ENCODE measurements around the gene SPTBN1. TPM values are rescaled to one million over a fixed set of nuclear protein-coding genes. Genes with fewer than 3 reads are reported as not detected.
A peak's percentile ranks its signal among the peaks of the same experiment; 100 is the strongest.
"Not testable (repeated sequence)": the region's sequence is repeated elsewhere in the genome, so short reads cannot be mapped to it uniquely, and the experiment has no call there.

Gene SPTBN1
- polyA plus RNA-seq, 12 donors, result 161 to 371 (median 271) TPM

DNA sequence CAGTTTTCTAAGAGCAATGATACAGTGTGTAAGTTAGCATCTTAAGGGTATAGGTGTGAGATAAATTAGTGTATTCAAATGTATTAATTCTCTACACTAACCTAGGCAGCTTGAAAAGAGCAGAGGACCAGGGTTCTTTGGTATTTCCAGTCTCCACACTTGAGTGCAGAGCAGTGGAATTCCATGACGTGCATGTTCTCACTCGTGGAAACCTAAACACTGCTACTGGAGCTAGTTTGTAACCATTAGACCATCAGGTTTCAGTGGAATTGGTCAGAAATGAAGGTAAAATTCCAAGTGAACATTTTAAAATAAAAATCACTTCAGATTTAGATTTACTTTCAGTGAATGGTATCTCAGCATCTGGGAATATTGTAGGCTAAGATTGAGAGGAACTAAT lies 9.0 kb downstream of the SPTBN1 start:
- DNase-seq, result no peak

DNA sequence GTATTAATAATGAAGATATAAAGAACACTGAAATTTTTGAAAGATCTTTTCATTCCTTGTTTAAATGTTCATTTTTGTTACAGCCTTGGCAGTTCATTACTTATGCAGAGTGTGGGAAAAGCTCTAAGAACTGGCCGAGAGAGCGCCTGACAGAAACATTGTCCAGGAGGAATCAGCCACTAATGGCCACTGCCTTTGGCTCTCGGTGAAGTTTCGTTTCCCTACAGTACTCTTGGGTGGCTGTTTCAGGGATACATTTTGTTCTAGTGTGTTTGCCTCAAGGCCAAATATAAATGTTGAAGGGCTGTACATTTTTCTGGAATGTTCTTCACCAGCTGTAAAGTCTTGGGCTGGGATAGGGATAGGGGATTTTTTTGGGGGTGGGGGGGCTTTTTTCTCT lies 10.7 kb downstream of the SPTBN1 start:
- peak; percentile 48 for DNase-seq

DNA sequence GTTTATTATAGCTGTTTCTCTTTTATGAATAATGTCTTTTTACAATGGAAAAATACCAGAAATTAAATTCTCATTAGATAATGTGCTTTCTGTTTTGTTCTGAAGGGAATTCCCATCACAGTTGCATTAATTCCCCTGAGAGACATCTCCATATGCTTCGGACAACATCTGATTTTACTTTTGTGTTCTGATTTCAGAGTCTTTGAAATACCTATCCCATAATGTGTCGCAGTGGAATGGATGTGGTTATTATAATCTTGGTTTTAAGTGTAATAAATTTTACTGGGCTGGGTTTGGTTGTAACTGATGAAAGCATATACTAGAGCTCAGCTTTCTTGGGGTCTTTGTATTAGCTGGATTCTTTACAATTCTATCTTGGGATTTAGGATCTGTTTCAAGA lies 12.5 kb downstream of the SPTBN1 start:
- DNase-seq, result peak; percentile 61

DNA sequence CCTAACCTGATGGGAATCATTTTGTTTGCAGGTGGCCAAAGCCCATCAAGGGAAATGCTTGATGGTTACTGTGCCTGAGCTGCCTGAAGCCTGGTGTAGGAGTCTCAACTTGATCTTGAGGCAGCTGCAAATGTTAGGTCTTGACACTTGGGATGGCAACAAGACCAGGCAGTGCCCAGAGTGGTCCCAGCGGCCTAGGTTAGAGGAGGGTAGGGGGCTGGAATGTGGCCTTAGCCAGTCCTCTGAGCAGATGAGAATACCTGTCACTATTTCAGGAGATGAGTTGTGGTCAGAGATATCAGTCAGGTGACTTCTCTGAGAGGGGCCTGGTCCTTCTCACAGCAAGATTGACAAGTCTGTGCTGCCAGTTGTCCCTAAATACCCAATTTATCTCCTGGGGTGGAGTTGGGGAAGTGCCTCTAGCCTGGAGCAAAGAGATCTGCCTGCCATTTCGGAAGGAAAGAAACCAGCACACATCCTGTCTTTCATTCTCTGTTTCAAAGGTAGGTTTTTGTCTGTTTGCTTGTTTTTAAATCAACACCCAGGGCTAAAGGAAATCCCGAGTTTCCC lies 13.4 kb downstream of the SPTBN1 start:
- DNase-seq, result no peak

DNA sequence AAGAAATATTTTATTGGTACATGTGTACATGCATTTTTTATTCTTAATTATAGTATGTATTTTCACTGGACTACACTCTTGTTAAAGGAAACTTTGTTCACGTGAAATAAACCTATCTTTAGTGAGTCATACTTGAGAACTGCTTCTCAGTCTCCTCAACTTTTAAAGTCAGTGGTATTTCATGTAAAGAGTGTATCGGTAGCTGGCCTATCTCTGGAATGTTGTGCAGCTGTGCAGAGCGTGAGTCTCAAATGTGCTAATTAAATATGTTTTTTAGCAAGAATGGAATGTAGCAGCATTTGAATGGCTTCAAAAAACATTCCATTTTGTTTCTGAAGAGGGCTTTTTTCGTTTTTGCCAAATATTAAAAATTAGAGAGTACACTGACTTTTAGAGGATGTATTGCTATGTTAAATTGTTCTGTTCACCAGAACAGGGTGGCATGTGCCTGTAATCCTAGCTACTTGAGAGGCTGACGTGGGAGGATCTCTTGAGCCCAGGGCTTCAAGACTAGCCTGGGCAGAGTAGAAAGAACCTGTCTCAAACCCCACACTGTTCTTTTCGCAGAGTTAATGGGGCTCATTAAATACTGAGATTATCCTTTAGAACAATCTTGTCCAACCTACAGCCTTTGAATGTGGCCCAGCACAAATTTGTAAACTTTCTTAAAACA lies 14.3 kb downstream of the SPTBN1 start:
- no peak for DNase-seq

DNA sequence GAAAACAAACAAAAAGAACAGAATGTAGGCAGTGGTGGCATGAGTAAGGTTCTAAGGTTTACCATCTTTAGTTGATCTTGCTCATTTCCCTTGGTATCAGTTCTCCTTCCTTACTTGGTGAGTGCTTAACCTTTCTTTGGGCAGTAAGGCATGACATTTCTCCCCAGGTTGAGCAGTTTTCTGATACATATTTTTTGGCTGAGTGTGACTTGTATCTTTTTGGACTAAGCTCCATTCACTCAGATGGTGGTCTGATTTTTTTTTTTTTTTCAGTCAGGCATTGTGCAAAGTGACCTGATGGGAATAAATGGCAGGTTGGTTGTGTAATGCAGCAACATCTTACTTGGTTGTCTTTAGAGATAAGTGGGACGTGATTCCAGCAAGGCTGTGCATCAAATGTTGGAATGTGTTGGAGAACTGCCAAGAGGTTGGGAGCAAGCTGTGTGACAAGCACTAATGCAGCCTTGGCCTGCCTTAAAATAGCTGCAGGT lies 15.1 kb downstream of the SPTBN1 start:
- DNase-seq, result peak; percentile 55

DNA sequence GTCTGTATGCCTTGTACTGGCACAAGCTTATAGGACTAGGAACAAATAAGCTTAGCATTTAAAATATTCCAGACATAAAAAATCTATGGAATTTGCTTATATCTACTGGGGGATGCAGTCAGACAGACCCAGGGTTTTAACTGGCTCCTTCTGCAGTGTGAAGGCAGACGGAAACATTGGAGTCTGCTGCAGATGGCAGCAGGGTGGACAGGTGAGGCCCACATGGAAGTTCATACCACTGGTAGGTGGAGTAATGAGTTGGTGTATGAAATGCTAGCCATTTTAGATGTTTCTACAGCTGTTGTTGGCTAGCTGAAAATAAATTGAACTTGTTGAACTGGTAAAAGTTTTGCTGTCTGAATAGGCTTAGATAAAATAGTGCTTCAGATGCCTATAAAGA lies 17.7 kb downstream of the SPTBN1 start:
- DNase-seq, result no peak

DNA sequence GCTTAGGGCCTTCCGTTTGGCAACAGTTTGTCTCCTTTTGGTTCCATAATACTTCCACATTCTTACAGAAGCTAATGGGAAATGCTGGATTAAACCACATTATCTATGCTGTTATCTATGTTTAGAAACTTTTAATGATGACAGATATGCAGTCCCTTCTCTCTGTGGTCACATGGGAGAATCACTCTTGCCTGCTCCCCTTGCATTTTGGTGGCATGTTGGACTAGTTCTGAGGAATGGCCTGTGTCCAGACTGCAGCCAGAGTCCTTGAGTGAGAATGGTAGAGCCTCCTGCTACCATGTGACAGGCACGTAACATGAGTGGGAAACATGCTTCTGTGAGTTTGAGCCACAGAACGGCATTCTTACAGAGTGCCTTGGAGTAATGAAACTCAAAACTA lies 19.2 kb downstream of the SPTBN1 start:
- no peak for DNase-seq

DNA sequence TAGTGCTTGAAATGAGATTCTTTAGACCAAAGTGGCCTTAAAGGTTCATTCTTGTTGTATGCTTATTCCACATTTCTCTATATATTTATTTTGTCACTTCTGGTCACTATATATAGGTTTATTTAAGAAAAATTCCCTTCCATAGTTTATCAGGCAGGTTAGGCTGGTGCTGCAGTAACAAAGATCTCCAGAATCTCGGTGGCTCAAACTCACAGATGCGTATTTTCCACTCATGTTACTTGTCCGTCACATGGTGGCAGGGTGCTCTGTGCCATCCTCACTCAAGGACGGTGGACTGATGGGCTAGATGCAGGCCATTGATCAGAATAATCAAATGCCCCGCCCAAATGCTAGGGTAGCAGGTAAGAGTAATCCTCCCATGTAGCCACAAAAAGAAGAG lies 19.8 kb downstream of the SPTBN1 start:
- DNase-seq, result no peak

DNA sequence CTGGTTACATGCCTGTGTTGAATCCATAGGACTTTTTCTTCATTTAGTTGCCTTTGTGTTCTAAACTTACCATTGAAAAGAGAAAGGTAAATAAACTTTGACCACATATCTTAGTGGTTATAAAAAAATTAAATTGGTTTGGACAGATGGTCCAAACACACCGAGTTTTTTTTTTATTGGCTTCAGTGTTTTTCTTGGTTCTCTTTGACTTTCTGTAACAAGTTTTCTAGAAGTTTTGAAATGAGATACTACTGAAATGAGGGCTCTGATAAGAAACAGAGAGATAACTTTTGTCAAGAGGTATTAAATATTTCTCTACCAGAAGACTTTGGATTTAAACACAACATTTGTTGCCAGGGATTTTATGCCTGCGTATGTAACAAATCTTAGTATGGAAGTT lies 20.7 kb downstream of the SPTBN1 start:
- DNase-seq, result no peak

DNA sequence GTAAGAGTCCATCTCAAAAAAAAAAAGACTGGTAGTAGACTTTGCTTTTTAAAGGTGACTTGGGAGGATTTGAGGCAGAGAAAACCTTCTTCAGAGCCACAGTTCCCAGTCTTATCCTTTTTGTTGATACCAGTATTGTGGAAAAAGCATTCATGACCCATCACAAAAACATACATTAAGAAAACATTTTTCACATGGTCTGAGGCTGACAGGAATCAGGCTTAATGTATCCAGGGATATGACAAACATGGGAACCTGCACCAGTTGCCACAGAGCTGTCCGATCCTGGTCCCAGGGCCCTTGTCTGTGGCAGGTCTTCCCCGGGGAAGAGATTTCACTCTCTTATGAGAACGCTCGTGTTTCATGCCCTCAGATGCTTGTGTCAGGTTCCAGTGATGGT lies 21.8 kb downstream of the SPTBN1 start:
- no peak for DNase-seq

DNA sequence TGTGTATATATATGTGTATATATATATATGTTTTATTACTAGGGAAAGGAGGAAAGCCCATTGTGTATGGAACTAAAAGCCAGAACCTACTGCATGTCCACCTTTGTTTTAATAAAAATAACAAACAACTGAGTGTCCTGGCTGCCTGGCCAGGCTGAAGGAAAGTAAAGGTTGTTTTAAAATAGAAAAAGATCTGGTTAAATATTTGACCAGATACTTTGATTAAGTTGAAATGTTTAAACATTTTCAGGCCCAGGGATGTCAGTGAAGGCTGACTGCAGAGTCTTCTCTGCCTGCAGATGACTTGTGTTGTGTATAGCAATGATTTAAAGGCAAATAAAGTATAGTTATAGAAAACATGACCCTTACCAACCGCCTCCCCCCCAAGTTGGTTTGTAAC lies 22.8 kb downstream of the SPTBN1 start:
- DNase-seq, result no peak

DNA sequence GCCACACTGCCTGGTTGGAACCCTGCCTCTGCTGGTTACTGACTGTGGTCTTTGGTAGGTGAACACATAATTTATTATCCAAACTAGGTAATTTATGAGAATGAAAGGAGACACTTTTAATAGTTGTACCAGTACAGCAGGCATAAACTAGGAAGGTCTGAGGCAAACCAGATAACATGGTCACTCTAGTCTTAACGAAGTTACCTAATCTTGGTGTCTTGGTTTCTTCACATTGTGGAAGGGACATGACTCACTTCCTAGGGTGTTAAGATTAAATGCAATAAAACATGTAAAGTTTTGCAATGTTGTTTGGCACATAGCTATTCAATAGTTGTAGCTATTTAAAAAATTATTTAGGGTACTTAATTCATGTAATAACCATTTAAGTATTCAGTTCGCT lies 23.3 kb downstream of the SPTBN1 start:
- DNase-seq, result no peak

DNA sequence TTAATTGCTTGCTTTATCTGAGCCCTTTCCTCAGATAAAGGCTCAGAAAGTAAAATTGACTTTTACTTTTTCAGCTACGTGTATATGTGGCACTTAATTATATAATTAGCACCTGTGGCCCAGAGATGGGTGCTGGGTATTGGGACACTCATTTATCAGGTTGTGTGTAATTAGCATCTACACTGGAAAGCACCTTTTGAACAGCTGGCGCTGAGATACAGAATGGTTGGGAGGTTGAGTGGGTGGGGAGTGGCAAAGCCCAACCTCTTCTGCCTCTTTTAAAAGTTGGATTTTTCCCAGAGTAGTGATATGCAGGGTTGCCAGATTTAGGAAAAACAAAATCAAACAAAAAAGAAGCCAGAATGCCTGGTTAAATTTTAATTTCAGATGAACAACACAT lies 23.9 kb downstream of the SPTBN1 start:
- DNase-seq, result no peak

DNA sequence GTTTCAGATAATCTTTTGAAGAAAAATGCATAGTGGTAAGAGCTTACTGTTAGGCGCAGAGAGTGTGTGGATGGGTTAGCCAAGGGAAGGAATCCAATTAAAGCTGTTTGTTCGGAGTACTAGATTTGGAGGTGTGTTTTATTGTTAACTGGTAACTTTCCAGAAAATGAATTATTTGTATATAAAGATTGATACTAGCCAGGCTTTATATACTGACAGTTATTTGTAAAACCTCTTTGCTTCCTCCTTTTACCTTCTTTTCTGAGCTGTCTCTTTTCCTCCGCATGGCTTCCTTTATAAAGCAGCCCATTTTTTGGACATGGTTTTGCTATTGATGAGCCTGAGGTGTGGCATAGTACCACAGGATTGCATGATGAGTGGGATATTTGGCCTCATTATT lies 25.6 kb downstream of the SPTBN1 start:
- no peak for DNase-seq

DNA sequence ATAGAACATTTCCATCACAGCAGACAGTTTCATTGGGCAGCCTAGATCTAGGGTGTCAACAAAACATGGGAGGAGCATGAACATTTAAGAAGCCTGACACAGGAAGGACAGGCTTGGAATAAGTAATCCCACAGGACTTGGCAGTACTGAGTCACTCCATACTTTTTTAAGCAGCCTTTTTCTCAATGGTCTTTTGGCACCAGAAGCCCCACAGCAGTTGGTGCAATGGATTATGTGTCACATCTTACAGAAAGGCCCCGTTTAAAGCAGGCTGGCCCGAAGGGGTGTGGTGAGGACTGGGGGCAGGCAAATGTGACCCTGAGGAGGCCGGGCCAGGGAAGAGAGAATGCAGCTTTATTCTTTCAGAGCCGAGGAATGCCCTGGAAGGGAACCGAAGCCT lies 26.6 kb downstream of the SPTBN1 start:
- no peak for DNase-seq

DNA sequence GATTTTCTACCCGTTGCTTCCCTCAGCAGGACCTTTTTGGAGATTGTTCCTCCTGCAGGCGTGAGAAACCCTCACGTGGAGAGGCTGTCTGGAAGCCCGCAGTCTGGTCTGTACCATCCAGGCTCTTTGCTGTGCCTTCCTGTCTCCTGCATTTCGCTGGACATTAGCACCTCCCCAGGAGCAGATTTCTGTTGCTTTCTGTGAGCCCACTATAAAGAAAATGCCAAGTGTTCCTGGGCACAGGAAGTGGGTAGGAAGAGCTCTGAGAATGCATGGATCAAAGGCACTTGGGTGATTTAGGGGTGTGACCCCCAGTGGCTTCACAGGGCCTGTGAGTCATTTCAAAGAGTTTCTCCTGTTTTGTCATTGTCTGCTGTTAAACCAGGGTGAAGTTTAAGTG lies 27.3 kb downstream of the SPTBN1 start:
- no peak for DNase-seq

DNA sequence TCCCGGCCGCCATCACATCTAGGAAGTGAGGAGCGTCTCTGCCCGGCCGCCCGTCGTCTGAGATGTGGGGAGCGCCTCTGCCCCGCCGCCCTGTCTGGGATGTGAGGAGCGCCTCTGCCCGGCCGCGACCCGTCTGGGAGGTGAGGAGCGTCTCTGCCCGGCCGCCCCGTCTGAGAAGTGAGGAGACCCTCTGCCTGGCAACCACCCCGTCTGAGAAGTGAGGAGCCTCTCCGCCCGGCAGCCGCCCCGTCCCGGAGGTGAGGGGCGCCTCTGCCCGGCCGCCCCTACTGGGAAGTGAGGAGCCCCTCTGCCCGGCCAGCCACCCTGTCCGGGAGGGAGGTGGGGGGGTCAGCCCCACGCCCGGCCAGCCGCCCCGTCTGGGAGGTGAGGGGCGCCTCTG lies 29.6 kb downstream of the SPTBN1 start:
- DNase-seq, result not testable (repeated sequence)

DNA sequence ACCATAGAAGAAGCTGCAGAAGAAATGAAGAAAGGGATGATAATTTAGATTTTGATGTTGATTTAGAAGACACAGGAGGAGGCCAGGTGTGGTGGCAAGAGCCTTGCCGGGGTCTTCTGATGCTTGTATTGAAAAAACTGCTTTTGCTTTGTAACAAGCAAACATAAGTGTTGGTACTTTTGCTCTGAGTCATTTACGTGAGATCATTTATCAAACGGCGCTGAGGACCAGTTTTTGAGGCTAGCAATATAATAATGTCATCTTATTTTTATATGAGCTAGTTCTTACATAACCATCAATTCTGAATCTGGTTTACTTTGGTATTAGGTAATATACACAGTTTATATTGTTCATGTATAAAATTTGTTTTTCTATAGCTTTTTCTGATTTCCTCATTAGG lies 30.6 kb downstream of the SPTBN1 start:
- DNase-seq, result no peak

DNA sequence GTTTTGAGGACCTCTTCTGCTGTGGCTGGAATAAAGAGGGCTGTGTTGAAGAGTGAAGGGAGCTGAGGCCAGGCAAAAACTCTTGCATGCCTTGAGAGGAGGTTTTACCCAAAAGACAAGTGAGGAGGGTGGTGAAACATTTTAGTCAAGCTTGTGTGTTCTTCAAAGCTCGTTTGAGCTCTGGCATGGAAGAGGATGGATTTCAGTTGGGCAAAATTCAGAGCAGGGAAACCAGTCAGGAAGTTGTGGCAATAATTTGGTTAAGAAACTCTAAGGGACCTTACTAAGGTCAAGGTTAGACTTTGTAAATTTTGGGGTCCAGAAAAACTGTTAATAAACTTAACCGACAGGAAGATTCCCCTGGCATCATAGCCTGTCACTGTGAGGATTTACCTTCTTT lies 34.7 kb downstream of the SPTBN1 start:
- no peak for DNase-seq

DNA sequence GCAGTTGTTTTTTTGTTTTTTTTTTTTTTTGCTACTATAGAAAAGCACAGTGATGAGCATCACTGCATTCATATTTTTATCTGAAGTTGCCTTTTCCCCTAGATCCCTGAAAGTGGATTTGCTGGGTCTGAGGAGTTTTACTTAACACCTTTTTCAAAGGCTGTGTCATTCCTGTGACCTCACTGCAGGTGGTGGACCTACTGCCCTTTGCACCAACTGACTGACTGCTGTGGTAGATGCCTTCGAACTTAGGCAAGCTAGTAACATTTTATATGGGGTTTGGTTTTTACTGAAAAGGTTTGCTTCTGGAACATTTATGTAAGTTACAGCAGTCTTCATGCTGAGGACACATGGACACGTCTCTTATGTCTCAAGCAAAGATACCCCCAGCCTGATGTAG lies 36.2 kb downstream of the SPTBN1 start:
- DNase-seq, result no peak

DNA sequence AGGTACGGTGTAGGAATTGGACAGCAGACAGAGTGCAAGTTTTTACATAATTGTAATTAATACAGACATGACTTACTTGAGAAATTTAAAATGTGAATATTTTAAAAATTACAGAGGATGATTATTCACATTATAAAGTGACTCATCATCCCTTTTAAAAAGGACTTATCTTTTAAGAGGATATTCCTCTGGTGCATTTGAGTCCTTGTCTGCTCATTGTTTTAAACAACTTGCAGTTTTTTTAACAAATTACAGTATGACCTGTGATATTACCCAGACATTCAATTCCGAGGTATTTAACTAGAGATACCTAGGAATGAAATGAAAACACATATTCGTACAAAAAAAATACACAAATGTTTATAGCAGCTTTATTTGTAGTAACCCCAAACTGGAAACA lies 38.0 kb downstream of the SPTBN1 start:
- no peak for DNase-seq

DNA sequence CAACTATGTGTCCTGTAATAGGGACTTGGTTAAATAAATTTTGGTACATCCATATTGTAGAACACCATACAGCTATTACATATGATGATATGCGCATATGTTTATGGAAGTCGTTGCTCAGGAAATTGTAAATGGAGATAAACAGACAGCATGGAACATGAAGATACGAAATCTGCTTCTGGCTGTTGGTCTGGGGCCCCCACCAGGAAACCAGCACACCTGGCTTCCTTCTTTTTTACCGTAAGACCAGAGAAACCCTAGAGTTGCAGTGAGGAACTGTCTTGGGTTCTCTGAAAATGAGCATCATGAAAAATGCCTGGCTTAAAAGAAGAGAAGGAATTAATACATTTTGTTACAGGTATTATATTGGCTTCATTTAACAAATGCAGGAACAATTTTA lies 40.8 kb downstream of the SPTBN1 start:
- no peak for DNase-seq
